ENCODE data around the gene HSD17B12. TPM values are rescaled to one million over a fixed set of nuclear protein-coding genes. Genes with fewer than 3 reads are reported as not detected.
A peak's percentile ranks its signal among the peaks of the same experiment; 100 is the strongest.

Gene HSD17B12
- total RNA-seq, 1 donor from 2014 or later: 125 TPM

DNA sequence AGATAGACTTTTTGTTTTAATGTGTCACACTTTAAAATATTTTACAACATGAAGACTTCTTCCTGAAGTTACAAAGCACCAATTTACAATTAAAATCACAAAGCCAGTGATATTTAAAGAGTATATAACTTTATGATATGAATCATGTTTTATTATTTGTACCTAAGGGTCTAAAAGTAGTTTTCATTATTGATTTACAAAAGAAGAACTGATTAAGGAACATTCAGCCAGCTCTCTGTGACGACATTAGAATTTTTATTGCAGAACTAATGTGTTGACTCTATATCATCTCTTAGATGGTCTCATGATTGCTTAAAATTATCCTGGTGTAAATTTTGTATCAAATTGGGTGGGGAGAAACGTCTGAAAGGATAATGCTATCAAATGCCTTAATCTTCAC is 117.3 kb downstream of the HSD17B12 start:
- no peak for DNase-seq (ENCODE audit: low read depth, low spot score)

GRCh38 chr11:43802509-43802908 is 122.0 kb downstream of the HSD17B12 start:
- no peak for DNase-seq (ENCODE audit: low read depth, low spot score)

DNA sequence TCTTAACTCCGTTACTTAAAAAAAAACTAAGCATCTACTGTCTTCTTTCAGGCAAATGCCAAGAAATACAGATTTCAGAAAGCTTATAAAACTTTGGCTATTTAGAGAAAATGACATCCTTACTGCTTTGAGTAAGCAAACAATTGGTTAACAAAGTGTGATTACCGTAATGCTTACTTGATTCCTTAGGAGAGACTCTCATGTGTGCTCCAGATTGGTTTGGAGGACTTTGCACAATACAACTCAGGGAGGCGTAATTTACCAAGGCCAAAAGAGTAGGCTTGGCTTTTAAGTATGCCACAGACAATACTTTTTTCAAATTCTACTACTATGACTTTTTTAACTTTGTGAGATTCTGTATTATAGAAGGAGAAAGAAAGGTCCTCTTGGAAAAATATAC is 123.2 kb downstream of the HSD17B12 start:
- DNase-seq (ENCODE audit: low read depth, low spot score): no peak

GRCh38 chr11:43806976-43807375 is 126.4 kb downstream of the HSD17B12 start:
- DNase-seq (ENCODE audit: low read depth, low spot score): no peak

DNA sequence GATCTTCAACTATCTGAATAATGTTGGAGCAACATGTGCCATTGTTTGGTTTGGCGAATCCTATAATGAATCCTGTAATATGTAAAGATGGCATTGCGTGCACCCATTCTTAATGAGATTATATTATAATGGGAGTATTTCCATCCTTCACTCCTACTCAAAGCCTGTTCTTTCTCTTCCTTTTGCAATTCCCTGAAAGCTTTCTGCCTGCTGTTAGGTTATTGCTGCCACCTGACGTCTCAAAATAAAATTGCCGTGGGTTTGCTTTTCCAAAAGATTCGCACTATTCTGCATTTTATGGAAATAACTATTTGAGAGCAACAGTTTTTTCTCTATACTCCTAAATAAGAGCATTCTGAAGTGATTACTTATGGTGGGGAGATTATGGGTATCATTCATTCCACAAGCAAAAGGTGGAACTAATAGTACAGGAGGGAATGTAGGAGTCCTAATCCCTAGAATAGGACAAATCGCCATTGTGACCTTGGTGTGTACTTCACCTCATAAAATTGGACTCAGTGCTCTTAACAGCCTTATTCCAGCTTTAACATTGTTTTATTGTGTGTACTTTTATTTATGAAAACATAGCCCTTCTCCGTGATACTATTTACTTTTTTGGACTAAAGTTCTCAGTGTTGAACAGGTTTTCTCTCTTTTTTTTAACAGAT is 130.5 kb downstream of the HSD17B12 start:
- DNase-seq (ENCODE audit: low read depth, low spot score): no peak

DNA sequence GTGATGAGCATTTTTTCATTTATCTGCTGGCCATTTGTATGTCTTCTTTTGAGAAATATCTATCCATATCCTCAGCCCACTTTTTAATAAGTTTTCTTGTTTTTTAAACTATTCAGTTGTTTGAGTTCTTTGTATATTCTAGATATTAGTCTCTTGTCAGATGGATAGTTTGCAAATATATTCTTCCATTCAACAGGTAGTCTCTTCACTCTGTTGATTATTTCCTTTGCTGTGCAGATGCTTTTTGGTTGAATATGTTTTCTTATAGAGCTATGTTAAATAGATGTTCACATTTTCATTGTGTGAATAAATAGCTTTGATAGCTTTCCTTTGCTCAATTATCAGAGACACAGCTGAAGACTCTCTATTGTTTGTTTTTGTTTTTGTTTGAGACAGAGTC is 131.9 kb downstream of the HSD17B12 start:
- DNase-seq (ENCODE audit: low read depth, low spot score): no peak

DNA sequence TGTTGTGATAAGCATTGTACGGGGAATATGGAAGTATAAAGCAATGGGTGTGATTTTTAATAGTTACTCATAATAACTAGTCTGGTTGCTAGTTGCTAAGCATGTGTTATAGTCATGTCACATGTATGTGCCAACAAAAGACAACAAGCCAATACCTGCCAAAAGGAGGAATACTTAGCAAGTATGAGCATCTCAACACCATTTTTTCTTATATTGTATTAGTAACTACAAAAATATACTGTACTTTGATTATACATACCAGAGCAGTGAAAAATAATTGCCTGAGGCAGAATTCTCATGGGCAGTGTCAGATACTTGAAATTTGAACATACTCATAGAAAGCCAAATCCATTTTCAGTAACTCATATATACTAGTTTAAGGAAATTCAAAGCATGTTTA is 137.7 kb downstream of the HSD17B12 start:
- no peak for DNase-seq (ENCODE audit: low read depth, low spot score)

DNA sequence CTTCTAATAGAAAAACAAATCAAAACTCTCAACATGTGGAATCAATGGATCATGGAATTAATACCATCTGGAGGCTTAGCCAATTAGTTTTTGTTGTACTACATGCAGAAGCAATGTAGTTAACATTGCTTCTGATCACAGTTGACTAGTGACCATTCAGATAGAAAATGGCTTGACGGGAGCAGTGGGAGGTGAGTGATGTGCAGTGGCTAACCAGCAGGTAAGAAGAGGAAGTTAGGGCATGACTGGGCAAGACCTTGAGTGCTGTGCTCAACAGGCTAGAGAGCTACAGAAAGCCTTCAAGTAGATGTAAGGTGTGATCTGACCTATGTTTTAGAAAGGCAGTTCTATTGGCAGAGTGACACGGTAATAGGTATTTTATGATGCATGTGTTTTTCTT is 139.4 kb downstream of the HSD17B12 start:
- no peak for DNase-seq (ENCODE audit: low read depth, low spot score)

DNA sequence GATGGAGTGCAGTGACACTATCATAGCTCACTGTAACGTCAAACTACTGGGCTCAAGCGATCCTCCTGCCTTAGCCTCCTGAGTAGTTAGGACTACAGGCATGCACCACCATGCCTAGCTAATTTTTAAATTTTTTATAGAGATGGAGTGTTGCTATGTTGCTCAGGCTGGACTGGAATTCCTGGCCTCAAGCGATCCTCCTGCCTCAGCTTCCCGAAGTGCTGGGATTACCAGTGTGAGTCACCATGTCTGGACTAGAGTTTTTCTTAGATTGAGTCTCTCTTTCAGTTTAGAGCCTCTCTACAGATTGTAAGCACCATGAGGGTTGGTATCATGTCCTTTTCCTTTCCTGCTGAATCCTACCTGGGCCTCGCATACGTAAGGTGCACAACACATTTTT is 142.8 kb downstream of the HSD17B12 start:
- DNase-seq (ENCODE audit: low read depth, low spot score): no peak

DNA sequence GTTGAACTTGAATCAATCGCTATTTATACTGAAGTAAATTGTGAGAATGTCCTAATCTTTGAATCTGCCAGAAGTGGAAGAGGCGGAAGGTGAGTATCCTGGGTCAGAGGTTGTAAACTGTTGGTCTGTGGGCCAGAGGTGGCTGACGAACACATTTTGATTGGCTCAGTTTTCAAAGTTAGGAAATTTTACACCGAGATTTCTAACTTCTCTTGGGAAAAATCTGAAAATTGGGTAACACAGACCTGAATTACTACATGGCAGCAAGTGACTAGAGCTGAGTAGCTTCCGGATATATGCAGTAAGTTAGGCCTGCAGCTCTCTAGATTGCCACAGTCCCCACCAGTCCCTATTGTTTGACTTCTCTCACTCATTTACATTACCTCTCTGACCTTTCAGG is 143.3 kb downstream of the HSD17B12 start:
- DNase-seq (ENCODE audit: low read depth, low spot score): no peak

DNA sequence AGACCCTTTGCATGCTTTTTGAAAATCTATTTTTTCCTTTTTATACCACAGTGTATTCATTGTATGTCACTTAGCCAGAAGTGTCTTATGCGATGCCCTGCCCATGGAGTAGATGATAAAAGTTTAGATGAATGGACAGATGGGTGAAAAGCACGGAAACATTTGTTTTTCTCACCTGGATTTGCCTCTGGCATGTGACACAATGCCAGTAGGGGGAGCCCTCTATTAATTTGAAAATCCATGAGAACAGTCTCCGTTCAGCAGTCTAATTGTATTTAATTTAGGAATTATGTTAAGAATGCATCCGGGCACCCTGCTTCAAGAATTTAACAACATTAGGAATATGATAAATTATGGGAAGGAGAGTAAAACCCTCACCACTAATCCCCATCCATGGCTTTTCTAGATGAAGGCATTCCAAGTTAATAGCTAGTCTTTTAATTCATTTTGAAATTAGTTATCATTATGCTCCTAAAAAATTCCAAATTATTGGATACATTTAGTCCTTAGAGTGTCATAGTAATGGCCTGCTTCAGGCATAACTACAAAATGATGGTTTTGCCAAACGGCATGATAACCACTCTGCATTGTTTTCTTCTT is 144.8 kb downstream of the HSD17B12 start:
- DNase-seq (ENCODE audit: low read depth, low spot score): peak; percentile 3

DNA sequence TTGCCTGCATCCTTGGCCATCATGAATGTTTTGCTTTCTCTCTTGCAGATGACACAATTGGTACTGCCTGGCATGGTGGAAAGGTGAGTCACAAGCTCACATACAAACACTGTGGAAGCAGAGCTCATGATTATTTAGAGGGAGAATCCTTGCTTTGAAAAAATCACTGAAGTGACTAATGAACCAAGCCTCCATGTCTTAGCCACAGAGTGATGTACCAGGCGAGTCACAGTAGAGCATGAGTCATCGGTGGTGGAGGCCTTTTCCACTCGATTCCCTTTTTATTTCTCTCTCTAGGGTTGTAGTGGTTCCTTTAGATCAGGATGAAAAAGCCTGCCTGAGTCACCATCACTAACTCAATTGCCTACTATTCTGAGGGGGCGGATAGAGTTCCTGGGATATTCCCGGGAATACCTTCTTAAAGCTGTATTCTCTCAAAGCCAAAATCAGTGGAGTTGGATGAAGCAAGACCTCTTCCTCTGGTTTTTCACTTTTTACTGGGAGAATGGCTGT is 150.4 kb downstream of the HSD17B12 start:
- DNase-seq (ENCODE audit: low read depth, low spot score): peak; percentile 73

GRCh38 chr11:43832536-43832935 is 152.0 kb downstream of the HSD17B12 start:
- DNase-seq (ENCODE audit: low read depth, low spot score): no peak

GRCh38 chr11:43833657-43834073 is 153.1 kb downstream of the HSD17B12 start:
- DNase-seq (ENCODE audit: low read depth, low spot score): peak; percentile 13

DNA sequence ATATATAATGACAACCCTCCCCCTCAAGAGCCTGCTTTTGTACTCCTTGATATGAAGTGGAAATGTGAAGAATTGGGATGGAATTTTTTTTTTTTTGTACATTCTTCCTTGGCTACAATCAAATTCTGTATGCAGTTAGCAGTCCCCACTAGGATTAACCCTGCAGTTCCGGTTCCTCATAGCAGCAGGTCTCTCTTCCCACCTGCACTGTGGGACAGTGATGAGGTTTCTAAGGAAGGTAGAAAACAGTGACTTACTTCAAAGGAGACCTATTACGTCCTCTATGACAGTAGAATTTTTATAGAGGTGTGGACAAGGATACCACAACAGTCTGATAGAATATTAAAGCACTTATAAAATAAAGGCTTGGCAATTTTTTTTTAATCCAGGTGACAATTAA is 153.7 kb downstream of the HSD17B12 start:
- DNase-seq (ENCODE audit: low read depth, low spot score): no peak

GRCh38 chr11:43835104-43835503 is 154.6 kb downstream of the HSD17B12 start:
- DNase-seq (ENCODE audit: low read depth, low spot score): no peak

GRCh38 chr11:43837879-43838278 is 157.3 kb downstream of the HSD17B12 start:
- DNase-seq (ENCODE audit: low read depth, low spot score): no peak

DNA sequence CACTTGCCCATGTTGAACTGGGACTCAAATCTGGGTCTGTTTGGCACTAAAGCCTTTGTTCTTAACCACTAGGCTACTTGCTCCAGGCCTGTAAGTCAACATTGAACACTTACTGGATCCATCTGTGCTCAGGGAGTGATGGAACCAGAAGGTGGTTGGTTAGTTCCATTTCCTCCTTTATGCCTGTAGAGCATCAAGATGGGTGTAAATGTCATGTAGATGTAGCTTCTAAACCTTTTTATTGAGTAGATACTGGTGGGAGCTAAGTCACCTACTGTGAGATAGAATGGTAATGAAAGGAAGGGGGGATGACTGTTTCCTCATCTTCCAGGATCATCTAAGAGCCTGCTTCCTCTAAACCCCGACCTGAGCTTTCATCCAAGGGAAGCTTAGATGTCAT is 161.5 kb downstream of the HSD17B12 start:
- no peak for DNase-seq (ENCODE audit: low read depth, low spot score)

GRCh38 chr11:43845816-43846215 is 165.3 kb downstream of the HSD17B12 start:
- no peak for DNase-seq (ENCODE audit: low read depth, low spot score)

DNA sequence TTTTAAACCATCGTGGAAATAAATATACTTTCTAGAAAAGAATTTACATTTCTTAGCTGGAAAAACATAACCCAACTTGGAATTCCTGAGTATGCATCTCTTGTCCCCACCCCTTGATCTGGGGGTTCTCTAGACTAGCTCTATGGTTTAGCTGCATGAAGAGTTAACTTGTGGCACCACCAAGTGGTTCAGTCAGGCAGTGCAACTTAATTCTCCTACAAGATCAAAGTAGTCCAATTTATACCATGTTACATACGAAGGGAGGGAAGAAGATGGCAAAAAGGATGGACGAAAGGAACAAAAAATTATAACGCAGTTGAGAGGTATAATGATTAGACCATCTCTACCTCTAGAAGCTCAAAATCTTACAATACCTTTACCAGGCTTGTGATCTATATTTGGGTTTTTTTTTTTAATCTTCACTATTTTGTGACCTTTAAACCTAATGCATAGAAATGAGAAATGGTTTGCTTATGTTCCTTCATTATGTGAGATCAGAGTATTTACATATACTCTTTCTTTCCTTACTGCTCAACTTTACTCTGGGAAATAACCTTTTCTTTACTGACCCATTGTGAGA is 171.6 kb downstream of the HSD17B12 start:
- DNase-seq (ENCODE audit: low read depth, low spot score): peak; percentile 48

GRCh38 chr11:43853781-43854180 is 173.2 kb downstream of the HSD17B12 start:
- no peak for DNase-seq (ENCODE audit: low read depth, low spot score)

DNA sequence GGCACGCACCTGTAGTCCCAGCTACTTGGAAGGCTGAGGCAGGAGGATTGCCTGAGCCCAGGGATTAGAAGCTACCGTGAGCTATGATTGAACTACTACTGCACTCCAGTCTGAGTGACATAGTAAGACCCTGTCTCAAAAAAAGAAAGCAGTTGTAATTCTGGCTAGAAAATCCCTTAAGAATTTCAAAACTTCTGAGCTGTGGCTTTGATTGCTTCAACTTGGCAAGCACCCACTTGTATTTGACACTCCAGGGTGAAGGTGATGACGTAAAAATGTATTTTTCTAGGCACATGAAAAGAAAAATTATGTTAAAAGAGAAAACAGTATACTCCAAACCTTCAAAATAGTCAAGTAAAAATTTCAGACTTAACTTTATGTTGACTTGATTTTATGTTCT is 176.5 kb downstream of the HSD17B12 start:
- DNase-seq (ENCODE audit: low read depth, low spot score): no peak

DNA sequence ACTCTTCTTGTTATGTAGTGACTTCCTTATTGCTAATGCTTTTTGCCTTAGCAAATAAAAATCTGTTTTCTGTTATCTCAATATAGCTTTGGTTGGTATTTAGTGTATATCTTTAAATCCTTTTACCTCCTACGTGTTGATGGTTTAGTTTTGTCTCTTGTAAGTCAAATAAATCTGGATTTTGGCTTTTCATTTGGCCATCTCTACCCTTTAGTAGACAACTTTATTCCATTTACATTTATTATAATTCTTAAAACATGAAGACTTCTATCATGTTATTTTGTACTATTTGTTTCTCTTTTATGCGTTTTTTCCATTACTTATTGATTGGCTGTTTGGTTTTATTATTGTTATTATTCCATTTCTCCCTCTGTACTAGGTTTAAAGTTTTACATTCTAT is 180.6 kb downstream of the HSD17B12 start:
- DNase-seq (ENCODE audit: low read depth, low spot score): no peak

Data from pulmonary artery endothelial cell (primary cell).